Measurements from ENCODE around the gene SLC25A47. TPM values are rescaled to one million over a fixed set of nuclear protein-coding genes. Genes with fewer than 3 reads are reported as not detected.

The SLC25A47 gene
- total RNA-seq, 2 donors from 2014 or later = not detected

GRCh38 chr14:100361626-100362025, 38.5 kb downstream of the SLC25A47 start:
- DNase-seq (ENCODE audit: low spot score) = no peak
- intact Hi-C loops (cut with DNase I) = loop anchor here in 1 of 2 donors (5.0 kb wide), 1 partner anchor 49 kb away; no protein-coding TSS in a partner anchor

GRCh38 chr14:100362311-100362927, 39.3 kb downstream of the SLC25A47 start:
- DNase-seq (ENCODE audit: low spot score) = no peak
- intact Hi-C loops (cut with DNase I) = loop anchor here in 1 of 2 donors (5.0 kb wide), 1 partner anchor 50 kb away; no protein-coding TSS in a partner anchor

GRCh38 chr14:100363053-100363452, 39.9 kb downstream of the SLC25A47 start:
- DNase-seq (ENCODE audit: low spot score) = no peak
- intact Hi-C loops (cut with DNase I) = loop anchor here in 1 of 2 donors (5.0 kb wide), 1 partner anchor 51 kb away; no protein-coding TSS in a partner anchor

DNA sequence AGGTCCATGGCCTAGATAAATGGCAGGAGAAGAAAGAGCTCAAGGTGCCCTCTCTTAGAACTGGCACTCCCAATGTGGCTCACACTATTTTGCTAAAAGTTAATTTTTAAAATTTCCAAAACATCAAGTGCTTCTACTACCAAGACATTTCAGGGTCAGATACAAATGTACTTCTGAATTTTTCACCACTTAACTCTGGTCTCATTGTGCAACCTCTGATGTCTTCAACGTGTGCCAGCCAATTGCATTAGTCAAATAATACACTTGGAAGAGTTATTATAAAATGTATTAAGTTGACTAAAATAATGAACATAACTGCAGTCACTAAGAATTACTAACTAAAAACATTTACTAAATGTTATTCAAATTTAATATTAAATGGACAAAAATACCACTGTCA, 41.3 kb downstream of the SLC25A47 start:
- intact Hi-C loops (cut with DNase I) = loop anchor here in 1 of 2 donors (5.0 kb wide), 1 partner anchor 52 kb away; no protein-coding TSS in a partner anchor
- DNase-seq (ENCODE audit: low spot score) = no peak

DNA sequence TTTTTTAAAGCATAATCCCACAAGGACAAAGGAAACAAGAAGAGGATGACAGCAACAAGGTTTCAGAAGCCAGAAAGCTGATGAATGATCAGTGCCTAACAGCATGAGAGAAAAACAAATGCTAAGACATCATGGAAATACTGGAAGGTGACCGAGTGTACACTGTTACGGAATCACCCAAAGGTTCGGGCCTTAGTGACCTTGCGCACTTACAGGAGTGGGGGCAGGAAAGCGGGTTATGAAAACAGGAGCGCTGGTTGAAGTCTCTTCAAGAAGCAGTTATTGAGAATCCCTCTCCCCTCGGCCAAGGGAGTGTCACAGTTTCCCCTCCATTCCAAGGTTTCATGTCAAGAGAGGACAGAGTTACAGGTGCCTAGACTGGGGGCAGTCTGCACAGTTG, 42.6 kb downstream of the SLC25A47 start:
- intact Hi-C loops (cut with DNase I) = no loop called here
- DNase-seq (ENCODE audit: low spot score) = no peak

GRCh38 chr14:100369019-100369418, 45.9 kb downstream of the SLC25A47 start:
- no peak for DNase-seq (ENCODE audit: low spot score)

DNA sequence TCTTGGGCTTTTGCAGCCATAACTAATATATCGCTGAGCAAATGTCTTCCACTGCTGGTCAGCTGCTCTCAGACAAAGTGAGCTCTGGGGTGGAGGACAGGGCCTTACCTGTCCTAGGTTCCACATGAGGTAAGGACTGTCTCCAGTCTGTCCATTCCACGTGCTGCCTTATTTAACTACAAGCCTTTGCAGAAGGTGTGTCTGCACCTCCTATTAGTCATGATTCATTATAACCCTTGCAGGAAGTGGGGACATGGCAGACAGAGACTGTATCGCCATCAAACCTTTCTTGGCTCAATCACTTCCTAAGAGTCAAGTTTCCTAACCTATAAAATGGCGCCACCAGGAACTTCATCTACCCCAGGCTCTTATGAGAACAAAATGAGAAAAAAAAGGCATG, 46.9 kb downstream of the SLC25A47 start:
- DNase-seq (ENCODE audit: low spot score) = no peak
- intact Hi-C loops (cut with DNase I) = loop anchor here in 1 of 2 donors (5.0 kb wide), 1 partner anchor 43 kb away; no protein-coding TSS in a partner anchor

More at GRCh38 chr14:100369019-100369418, 45.9 kb downstream of the SLC25A47 start:
- intact Hi-C loops (cut with DNase I) = no loop called here

DNA sequence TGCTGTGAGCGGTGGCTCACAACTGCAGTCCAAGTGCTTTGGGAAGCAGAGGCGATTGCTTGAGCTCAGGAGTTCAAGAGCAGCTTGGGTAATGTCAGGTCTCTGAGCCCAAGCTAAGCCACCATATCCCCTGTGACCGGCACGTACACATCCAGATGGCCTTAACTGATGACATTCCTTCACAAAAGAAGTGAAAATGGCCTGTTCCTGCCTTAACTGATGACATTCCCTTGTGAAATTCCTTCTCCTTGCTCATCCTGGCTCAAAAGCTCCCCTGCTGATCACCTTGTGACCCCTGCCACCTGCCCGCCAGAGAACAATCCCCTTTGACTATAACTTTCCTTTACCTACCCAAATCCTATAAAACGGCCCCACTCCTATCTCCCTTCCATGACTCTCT, 48.6 kb downstream of the SLC25A47 start:
- intact Hi-C loops (cut with DNase I) = loop anchor here in 1 of 2 donors (5.0 kb wide), 1 partner anchor 44 kb away; no protein-coding TSS in a partner anchor

GRCh38 chr14:100372357-100373048, 49.4 kb downstream of the SLC25A47 start:
- DNase-seq (ENCODE audit: low spot score) = no peak
- intact Hi-C loops (cut with DNase I) = loop anchor here in 1 of 2 donors (5.0 kb wide), 1 partner anchor 45 kb away; no protein-coding TSS in a partner anchor

More for the DNA sequence above, 48.6 kb downstream of the SLC25A47 start:
- peak; percentile 47 for DNase-seq (ENCODE audit: low spot score)

GRCh38 chr14:100374270-100374669, 51.1 kb downstream of the SLC25A47 start:
- intact Hi-C loops (cut with DNase I) = loop anchor here in 1 of 2 donors (5.0 kb wide), 1 partner anchor 47 kb away; no protein-coding TSS in a partner anchor
- no peak for DNase-seq (ENCODE audit: low spot score)

GRCh38 chr14:100374876-100375265, 51.7 kb downstream of the SLC25A47 start:
- DNase-seq (ENCODE audit: low spot score) = no peak
- intact Hi-C loops (cut with DNase I) = loop anchor here in 1 of 2 donors (5.0 kb wide), 1 partner anchor 48 kb away; no protein-coding TSS in a partner anchor

- peak; percentile 94 for DNase-seq (ENCODE audit: low spot score)
These were observed 52.3 kb downstream of the SLC25A47 start for GRCh38 chr14:100375266-100375962.

GRCh38 chr14:100375963-100376735, 53.0 kb downstream of the SLC25A47 start, which contains the start of gene WDR25:
WDR25 (plus strand) TSS chr14:100376485.
- intact Hi-C loops (cut with DNase I) = no loop called here
- DNase-seq (ENCODE audit: low spot score) = peak; percentile 98

More at GRCh38 chr14:100375266-100375962, 52.3 kb downstream of the SLC25A47 start:
- intact Hi-C loops (cut with DNase I) = no loop called here

DNA sequence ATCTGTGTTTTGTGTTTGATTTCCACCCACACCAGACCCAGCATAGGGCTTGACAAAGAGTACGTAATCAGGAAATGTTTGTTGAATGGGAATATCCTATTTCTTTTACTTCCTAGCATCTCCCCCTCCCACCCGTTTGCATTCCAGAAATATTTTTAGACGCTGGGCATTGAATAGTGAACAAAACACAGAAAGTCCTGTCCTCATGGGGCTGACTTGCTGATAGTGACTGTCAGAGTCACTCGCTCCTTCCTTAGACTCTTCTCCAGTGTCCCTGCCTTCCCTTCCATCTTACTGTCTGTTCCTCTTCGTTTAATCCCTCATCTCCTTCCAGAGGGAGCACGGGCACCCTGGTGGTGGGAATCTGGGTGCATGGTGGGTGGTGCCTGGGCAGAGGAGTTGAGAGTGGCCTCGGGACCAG, 53.6 kb downstream of the SLC25A47 start:
- intact Hi-C loops (cut with DNase I) = no loop called here
- no peak for DNase-seq (ENCODE audit: low spot score)

Small RNA genes within 50 kb of the gene (microRNA-seq; reads per million reads assigned to microRNA genes)
- gene MIR345 (ENCODE audit: borderline microRNAs expressed in 2 of 2) = 15.9 to 35.8 reads per million in 2 donors
- 0 to 0.78 reads per million in 2 donors for gene MIR6764 (ENCODE audit: borderline microRNAs expressed in 2 of 2)

Other genes with a start within 250 kb of the SLC25A47 start
- 1 to 10 TPM in 1 of 2 donors, under 1 TPM in 1; 0.10 to 1.2 TPM for gene DEGS2, start 163.7 kb upstream of the SLC25A47 start, total RNA-seq
- gene YY1, start 84.2 kb upstream of the SLC25A47 start, total RNA-seq = 10 to 100 TPM; 41.4 to 46.2 TPM
- gene SLC25A29, start 16.9 kb upstream of the SLC25A47 start, total RNA-seq = 10 to 100 TPM; 23.6 to 27.4 TPM
- 1 to 10 TPM; 7.5 to 7.6 TPM for gene WDR25, start 53.1 kb downstream of the SLC25A47 start, total RNA-seq

Data from posterior vena cava (tissue), 2 donors.